Glomerular visceral epithelial cell (primary cell): ENCODE results near the gene GUCD1.

Source experiments
- DNase-seq: peaks from one replicate; pipeline ENCODE4 v3.0.0-alpha.2; 2016; ENCODE audit errors: extremely low spot score

Gene GUCD1

DNA sequence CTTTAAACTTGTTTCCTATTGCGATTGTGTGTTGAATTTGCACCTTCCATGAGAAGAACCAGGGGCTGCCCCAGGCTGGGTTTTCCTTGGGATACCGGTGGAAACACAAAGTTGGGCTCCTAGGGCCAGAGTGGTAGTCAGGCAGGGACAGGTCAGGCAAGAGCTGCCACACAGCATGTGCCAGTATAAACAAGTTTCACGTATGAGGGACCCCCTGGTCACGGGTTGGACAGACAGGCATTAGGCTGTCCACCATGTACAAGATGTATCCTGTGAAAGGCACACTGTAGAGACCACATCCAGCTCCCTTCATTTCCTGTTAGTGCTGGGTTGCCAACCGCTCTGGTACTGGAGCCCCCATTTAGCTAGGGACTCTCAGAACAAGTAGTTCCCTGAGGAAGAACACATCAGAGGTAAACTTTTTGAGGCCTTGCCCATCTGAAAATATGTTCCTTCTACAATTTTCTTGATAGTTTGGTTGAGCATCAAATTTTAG is 51.0 kb downstream of the GUCD1 start:
- no peak for DNase-seq

GRCh38 chr22:24503137-24503842 is 51.6 kb downstream of the GUCD1 start:
- peak; percentile 56 for DNase-seq

DNA sequence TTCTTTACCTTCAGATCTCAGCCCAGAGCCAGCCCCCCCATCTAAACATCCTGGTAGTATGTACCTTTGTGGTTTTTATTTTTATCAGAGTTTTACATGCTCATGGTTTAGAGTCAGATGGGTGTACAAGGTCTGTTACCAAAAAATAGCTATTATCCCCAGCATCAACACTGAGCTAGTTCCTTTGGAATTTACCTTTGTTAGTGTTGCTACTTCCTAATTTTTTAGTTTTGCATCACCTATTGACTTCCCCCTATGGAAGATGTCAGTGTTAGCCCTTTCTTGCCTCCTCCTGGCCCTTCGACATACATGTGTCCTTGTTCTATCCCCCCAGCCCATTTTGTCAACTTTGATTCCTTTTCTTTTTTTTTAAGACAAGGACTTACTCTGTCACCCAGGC is 52.4 kb downstream of the GUCD1 start:
- DNase-seq = no peak

GRCh38 chr22:24502034-24502433 is 52.9 kb downstream of the GUCD1 start:
- DNase-seq = no peak

GRCh38 chr22:24501301-24502005 is 53.5 kb downstream of the GUCD1 start:
- DNase-seq = no peak

DNA sequence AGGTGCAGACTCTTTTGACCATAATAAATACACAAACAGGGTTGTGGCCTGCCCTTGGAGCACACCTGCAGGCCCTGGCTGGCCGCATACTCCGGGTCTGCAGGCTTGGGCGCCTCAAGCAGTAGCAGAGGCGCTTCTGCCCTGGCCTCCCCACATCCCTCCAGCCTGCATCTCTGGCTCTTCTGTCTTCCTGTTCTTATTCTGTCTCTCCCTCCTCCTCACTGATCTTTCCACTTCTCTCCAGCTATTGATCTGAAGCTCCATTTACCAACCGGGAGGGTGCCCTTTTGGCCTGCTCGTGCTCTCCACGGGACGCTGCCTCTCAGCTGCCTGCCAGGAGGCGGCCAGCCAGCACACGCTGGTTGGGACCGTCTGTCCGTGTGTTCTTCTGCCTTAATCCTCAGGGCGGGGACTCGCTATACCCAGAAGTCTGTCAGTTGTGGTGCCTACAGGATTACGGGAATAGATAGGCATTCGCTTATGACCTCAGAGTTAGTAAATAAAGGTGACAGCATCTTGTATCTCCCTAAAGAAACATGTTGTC is 54.6 kb downstream of the GUCD1 start:
- no peak for DNase-seq

DNA sequence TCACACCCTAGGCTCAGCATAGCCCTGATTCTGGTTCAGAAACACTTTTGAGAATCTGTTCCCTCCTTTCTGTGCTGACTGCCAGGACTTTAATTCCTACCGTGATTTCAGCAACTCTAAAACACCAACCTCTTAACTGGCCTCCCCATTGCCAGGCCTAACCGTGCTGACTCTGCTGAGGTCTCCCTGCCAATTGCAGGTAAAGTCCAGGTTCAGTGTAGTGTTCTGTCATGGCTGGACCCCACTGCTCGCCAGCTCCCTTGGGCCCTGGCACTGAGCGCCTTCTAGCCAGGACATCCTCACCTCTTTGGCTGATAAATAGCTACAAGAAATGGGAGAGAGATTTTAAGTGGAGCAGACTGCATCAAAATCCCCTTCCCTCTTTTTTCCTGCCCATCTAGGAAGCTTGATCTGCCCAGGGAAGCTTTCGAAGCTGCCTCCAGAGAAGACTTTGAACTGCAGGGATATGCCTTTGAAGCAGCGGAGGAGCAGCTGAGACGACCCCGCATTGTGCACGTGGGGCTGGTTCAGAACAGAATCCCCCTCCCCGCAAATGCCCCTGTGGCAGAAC is 55.1 kb downstream of the GUCD1 start:
- no peak for DNase-seq

GRCh38 chr22:24498824-24499223 is 56.1 kb downstream of the GUCD1 start:
- DNase-seq = no peak

DNA sequence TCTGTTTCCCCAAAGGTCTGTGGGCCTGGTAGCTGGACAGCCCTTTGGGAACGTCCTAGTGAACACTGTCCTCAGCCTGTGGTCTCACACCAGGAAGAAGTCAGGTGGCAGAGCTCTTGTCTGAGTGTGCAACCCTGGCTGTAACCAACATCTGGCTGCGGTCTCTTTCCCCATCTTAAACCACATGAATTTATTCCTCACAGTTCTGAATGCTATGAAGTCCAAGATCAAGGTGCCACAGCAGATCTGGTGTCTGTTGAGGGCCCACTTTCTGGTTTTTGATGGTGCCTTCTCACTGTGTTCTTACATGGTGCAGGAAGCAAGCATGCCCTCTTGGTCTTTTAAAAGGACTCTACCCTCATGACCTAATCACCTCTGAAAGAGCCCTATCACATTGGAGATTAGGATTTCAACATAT is 57.1 kb downstream of the GUCD1 start:
- DNase-seq = no peak

- no peak for DNase-seq
Measured at GRCh38 chr22:24496661-24497060, 58.3 kb downstream of the GUCD1 start.

DNA sequence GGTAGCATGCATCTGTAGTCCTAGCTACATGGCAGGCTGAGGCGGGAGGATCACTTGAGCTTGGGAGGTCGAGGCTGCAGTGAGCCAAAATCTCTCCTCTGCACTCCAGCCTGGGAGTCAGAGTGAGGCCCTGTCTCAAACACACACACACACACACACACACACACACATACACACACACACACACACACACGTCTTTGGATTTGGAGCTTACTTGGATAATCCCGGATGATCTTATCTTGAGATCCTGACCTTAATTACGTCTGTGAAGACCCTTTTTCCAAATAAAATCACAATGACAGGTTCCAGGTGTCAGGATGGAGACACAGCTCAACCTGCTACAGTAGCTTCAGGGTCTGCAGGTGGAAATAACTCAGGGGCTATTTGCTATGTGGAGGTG is 58.7 kb downstream of the GUCD1 start:
- DNase-seq = no peak

GRCh38 chr22:24495365-24495675 is 59.6 kb downstream of the GUCD1 start:
- no peak for DNase-seq

- no peak for DNase-seq
Measured at GRCh38 chr22:24494528-24495364, 60.2 kb downstream of the GUCD1 start, which contains the start of gene UPB1. UPB1 (plus strand) TSS chr22:24495332; CDS start chr22:24495404, 72 bp downstream.

GRCh38 chr22:24494167-24494527 is 60.8 kb downstream of the GUCD1 start:
- DNase-seq = no peak

GRCh38 chr22:24492391-24492790 is 62.5 kb downstream of the GUCD1 start:
- DNase-seq = no peak
